Tibial nerve (tissue), 4 donors: ENCODE results near the gene S100A13. TPM values are rescaled to one million over a fixed set of nuclear protein-coding genes. Genes with fewer than 3 reads are reported as not detected.
A peak's percentile ranks its signal among the peaks of the same experiment; 100 is the strongest.

Experiments used
- DNase-seq, 2 donors: peaks; one replicate each; pipeline ENCODE4 v3.0.0-alpha.2; 2019; ENCODE audit warnings: low spot score in 2 of 2
- H3K27ac ChIP-seq, 4 donors: fragments of 200-600 bp; sonication (generic) in 3 of 4; one replicate each; pipeline ENCODE4 v1.5.1; 2017 to 2019; ENCODE audit warnings: mild to moderate bottlenecking in 1 of 4
- H3K27me3 ChIP-seq, 2 donors: fragments of 200-600 bp; sonication (generic) in 1 of 2; one replicate each; pipeline versions ENCODE4 v1.5.1 to v1.6.0; 2017 to 2019
- H3K36me3 ChIP-seq, 3 donors: fragments of 200-600 bp; sonication (generic); one replicate each; pipeline ENCODE4 v1.5.1; 2018 to 2019
- H3K4me1 ChIP-seq, 4 donors: fragments of 200-600 bp; sonication (generic) in 3 of 4; one replicate each; pipeline ENCODE4 v1.5.1; 2017 to 2019
- H3K4me3 ChIP-seq, 4 donors: fragments of 200-600 bp; sonication (generic) in 3 of 4; one replicate each; pipeline ENCODE4 v1.5.1; 2017 to 2019; ENCODE audit warnings: mild to moderate bottlenecking in 1 of 4, moderate library complexity in 1 of 4
- H3K9me3 ChIP-seq, 4 donors: fragments of 200-600 bp; sonication (generic) in 3 of 4; one replicate each; pipeline ENCODE4 v1.5.1; 2017 to 2019
- CTCF ChIP-seq, 5 experiments: fragments of 200-600 bp in 3 of 5; fragments of 450-650 bp in 2 of 5; sonication (generic) in 3 of 5; IDR thresholded peaks; one replicate each; pipeline ENCODE4 v1.5.1; 2016 to 2019; ENCODE audit warnings: antibody characterized with exemption in 5 of 5, mild to moderate bottlenecking in 3 of 5, moderate library complexity in 2 of 5
- EP300 ChIP-seq, 2 donors: sonication (generic); formaldehyde crosslinking; IDR thresholded peaks; one replicate each; pipeline ENCODE4 v1.6.1; 2017; ENCODE audit warnings: antibody characterized with exemption in 2 of 2, mild to moderate bottlenecking in 1 of 2
- POLR2A ChIP-seq, 2 donors: fragments of 450-650 bp; IDR thresholded peaks; one replicate each; pipeline ENCODE4 v1.6.1; 2017; ENCODE audit warnings: antibody characterized with exemption in 2 of 2, mild to moderate bottlenecking in 2 of 2, moderate library complexity in 2 of 2
- WGBS, 2 donors: methylation state at CpG; one replicate each; pipeline ENCODE4 v1.1.5; 2018; 5-methylcytosine and 5-hydroxymethylcytosine counted together
- total RNA-seq, 4 donors: library from RNA; depleted of rRNA; stranded (reverse); fragments of >200 nt; gene quantifications; one replicate each; pipeline ENCODE4 v1.1.0, GENCODE V29; 2016

S100A13 gene
- total RNA-seq, 4 donors from 2014 or later: 74.4 to 151 (median 121) TPM

- H3K9me3 ChIP-seq: no peaks in the 10 kb centered on the region
- no peak overlapping the region for H3K27ac ChIP-seq
- no peaks in the 10 kb centered on the region for H3K27me3 ChIP-seq
- no peak overlapping the region for H3K4me3 ChIP-seq
- TF ChIP-seq CTCF (IDR thresholded peaks at IDR 0.05) (no peak), EP300 (IDR thresholded peaks at IDR 0.05) (no peak), POLR2A (IDR thresholded peaks at IDR 0.05) (no peak)
- H3K36me3 ChIP-seq: peaks cover 0 to 33% (median 0%) of the 10 kb centered on the region in 3 donors
- WGBS, 2 donors: 97 to 98% methylated on average over 6 of the region's 6 CpGs
- H3K4me1 ChIP-seq: peaks cover 0 to 35% (median 21%) of the 10 kb centered on the region in 4 donors
- DNase-seq: no peak
Measured at GRCh38 chr1:153619171-153619570, 8.1 kb downstream of the S100A13 start.

DNA sequence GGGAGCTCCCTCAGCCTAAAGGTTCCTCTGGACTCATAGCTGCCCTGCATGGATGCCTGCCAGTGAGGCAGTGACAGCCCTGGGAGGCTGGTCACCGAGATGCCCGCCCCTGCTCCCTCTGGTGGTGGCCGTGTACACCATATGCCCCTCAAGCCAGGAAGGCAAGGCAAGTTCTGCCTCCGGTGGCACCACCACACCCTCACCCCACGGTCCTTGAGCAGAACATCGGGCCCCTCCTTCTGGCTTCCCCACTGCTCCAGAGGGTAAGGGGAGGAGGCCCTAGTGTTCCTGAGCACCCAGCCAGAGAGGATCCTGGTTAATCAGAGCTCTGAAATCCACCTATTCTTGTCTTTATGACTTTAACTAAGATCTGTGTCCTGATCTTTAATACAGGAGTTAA, 9.6 kb downstream of the S100A13 start:
- WGBS, 2 donors: 9 to 57% methylated on average over 4 to 6 of the region's 6 CpGs
- Histone ChIP-seq H3K27ac (peak overlapping the region; percentile 45 to 92 (median 70)), H3K27me3 (no peaks in the 10 kb centered on the region), H3K9me3 (no peaks in the 10 kb centered on the region), H3K4me1 (peaks cover 0 to 33% (median 23%) of the 10 kb centered on the region in 4 donors), H3K4me3 (no peak overlapping the region), H3K36me3 (peaks cover 0 to 23% (median 0%) of the 10 kb centered on the region in 3 donors)
- DNase-seq: peak in 1 of 2 donors; percentile 55
- peak; percentile 38 to 92 (median 79) for TF ChIP-seq CTCF (IDR thresholded peaks at IDR 0.05)
- TF ChIP-seq EP300 (IDR thresholded peaks at IDR 0.05): no peak

- Histone ChIP-seq H3K27ac (peak overlapping the region; percentile 45 to 92 (median 70)), H3K9me3 (no peaks in the 10 kb centered on the region), H3K27me3 (no peaks in the 10 kb centered on the region), H3K4me3 (no peak overlapping the region), H3K36me3 (peaks cover 0 to 23% (median 0%) of the 10 kb centered on the region in 3 donors), H3K4me1 (peaks cover 0 to 33% (median 23%) of the 10 kb centered on the region in 4 donors)
- TF ChIP-seq EP300 (IDR thresholded peaks at IDR 0.05) (no peak), CTCF (IDR thresholded peaks at IDR 0.05) (no peak), POLR2A (IDR thresholded peaks at IDR 0.05) (no peak)
- 61% methylated on average over 5 of the region's 5 CpGs for WGBS, 2 donors
- no peak for DNase-seq
Measured at GRCh38 chr1:153616917-153617311, 10.4 kb downstream of the S100A13 start.

DNA sequence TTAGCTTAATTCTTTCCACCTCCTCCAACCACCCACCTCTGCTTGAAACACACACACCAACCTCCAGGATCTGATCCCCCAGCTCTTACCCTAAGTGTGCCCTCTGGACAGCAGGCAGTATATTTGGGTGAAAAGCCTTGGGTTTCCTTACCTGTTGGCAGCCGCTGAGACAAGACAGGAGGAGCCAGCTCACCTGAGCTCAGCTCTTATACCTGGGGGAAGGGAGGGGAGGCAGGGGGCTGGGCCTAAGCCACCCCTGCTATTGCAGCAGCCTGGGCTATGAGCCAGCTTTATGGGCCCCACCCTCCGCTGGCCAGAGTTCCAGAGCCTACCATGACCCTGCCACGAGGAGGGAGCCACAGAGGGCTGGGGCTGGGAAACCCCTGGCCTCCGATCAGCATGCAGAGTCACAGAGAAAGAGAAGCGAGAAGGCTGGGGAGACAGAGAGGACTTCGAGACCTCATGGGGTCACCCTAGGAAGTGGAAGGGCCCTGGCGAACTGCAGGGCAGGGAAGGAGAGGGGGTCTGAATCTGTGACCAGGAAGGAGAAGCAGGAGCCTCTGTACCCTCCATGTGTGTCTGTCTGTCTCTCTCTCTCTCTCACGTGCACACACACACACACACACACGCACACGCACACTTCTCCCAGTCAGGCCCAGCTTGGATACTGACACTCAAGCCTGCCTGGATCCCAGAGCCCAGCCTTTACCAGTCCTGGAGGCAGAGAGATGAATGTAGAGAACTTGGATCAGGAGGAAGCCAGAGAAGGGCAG, 11.0 kb downstream of the S100A13 start, which contains the start of gene S100A14:
TSS of gene S100A14 (minus strand) at position 182 of the 773 bp plus-strand sequence. CDS start 467 bp downstream, outside the sequence.
- H3K27ac ChIP-seq: peak within 1 kb of the TSS; percentile 45 to 92 (median 70)
- TF ChIP-seq CTCF (IDR thresholded peaks at IDR 0.05) (no peak), EP300 (IDR thresholded peaks at IDR 0.05) (no peak), POLR2A (IDR thresholded peaks at IDR 0.05) (no peak)
- H3K4me3 ChIP-seq: peak within 1 kb of the TSS in 1 of 4 donors; percentile 9
- H3K27me3 ChIP-seq: no peaks in the 10 kb centered on the region
- H3K36me3 ChIP-seq: peaks cover 0 to 23% (median 0%) of the 10 kb centered on the region in 3 donors
- H3K9me3 ChIP-seq: no peaks in the 10 kb centered on the region
- WGBS, 2 donors: 42 to 53% methylated on average over 8 to 10 of the region's 10 CpGs
- no peak for DNase-seq
- H3K4me1 ChIP-seq: peaks cover 0 to 36% (median 25%) of the 10 kb centered on the region in 4 donors

- WGBS, 2 donors: 86 to 100% methylated on average over 1 of the region's 2 CpGs
- peaks cover 0 to 23% (median 0%) of the 10 kb centered on the region in 3 donors for H3K36me3 ChIP-seq
- H3K27me3 ChIP-seq: no peaks in the 10 kb centered on the region
- H3K27ac ChIP-seq: peak overlapping the region in 3 of 4 donors; percentile 51 to 92 (median 88)
- TF ChIP-seq EP300 (IDR thresholded peaks at IDR 0.05) (no peak), CTCF (IDR thresholded peaks at IDR 0.05) (no peak), POLR2A (IDR thresholded peaks at IDR 0.05) (no peak)
- H3K4me1 ChIP-seq: peaks cover 0 to 46% (median 34%) of the 10 kb centered on the region in 4 donors
- no peaks in the 10 kb centered on the region for H3K9me3 ChIP-seq
- peak overlapping the region in 1 of 4 donors; percentile 9 for H3K4me3 ChIP-seq
- no peak for DNase-seq
Measured at GRCh38 chr1:153615406-153615805, 11.9 kb downstream of the S100A13 start.
